Subcutaneous abdominal adipose tissue (tissue), 5 donors: ENCODE data around the gene NEDD4L.
"Not testable (repeated sequence)": the region's sequence is repeated elsewhere in the genome, so short reads cannot be mapped to it uniquely, and the experiment has no call there.

Experiments
- H3K27ac ChIP-seq: one replicate; pipeline ENCODE4 v1.7.0; 2013; ENCODE audit warnings: low read depth, mild to moderate bottlenecking, inconsistent platforms, low read length, moderate library complexity
- H3K27me3 ChIP-seq, 5 donors: one replicate each; pipeline ENCODE4 v1.7.0; 2013; ENCODE audit warnings: low read length in 5 of 5, inconsistent platforms in 1 of 5; ENCODE audit not compliant: control insufficient read depth in 5 of 5, insufficient read depth in 4 of 5
- H3K36me3 ChIP-seq, 5 donors: one replicate each; pipeline ENCODE4 v1.7.0; 2013; ENCODE audit warnings: low read length in 5 of 5; ENCODE audit not compliant: control insufficient read depth in 5 of 5, insufficient read depth in 5 of 5
- H3K4me1 ChIP-seq, 5 donors: one replicate each; pipeline ENCODE4 v1.7.0; 2013; ENCODE audit warnings: low read length in 5 of 5, mild to moderate bottlenecking in 3 of 5, moderate library complexity in 1 of 5; ENCODE audit not compliant: control insufficient read depth in 5 of 5, insufficient read depth in 5 of 5
- H3K4me3 ChIP-seq, 5 donors: one replicate each; pipeline ENCODE4 v1.7.0; 2013; ENCODE audit warnings: low read length in 5 of 5, low read depth in 1 of 5
- H3K9ac ChIP-seq, 5 donors: one replicate each; pipeline ENCODE4 v1.7.0; 2013; ENCODE audit warnings: low read length in 5 of 5, mild to moderate bottlenecking in 4 of 5, moderate library complexity in 3 of 5
- H3K9me3 ChIP-seq, 5 donors: one replicate each; pipeline ENCODE4 v1.7.0; 2013; ENCODE audit warnings: low read length in 5 of 5; ENCODE audit not compliant: control insufficient read depth in 5 of 5
- donor health status: healthy.
- donor health status: healthy.
- donor health status: healthy.
- donor health status: healthy.
- donor health status: healthy.

NEDD4L gene

GRCh38 chr18:58043491-58044369 lies at the start of gene NEDD4L:
Gene NEDD4L (plus strand): TSS chr18:58044226. CDS start chr18:58044661, 435 bp downstream.
- no peaks in the 10 kb centered on the region for H3K36me3 ChIP-seq
- H3K27me3 ChIP-seq: no peaks in the 10 kb centered on the region
- peak within 1 kb of the TSS; percentile 77 to 91 (median 85) for H3K4me3 ChIP-seq
- no peaks in the 10 kb centered on the region for H3K9me3 ChIP-seq
- peak within 1 kb of the TSS; percentile 81 for H3K27ac ChIP-seq
- H3K9ac ChIP-seq: peak within 1 kb of the TSS; percentile 48 to 82 (median 79)
- peaks cover 0 to 45% (median 40%) of the 10 kb centered on the region in 5 donors for H3K4me1 ChIP-seq

GRCh38 chr18:57995331-57995730 lies 48.7 kb upstream of the NEDD4L start:
- Histone ChIP-seq H3K27me3 (no peaks in the 10 kb centered on the region), H3K36me3 (no peaks in the 10 kb centered on the region), H3K4me3 (no peak overlapping the region), H3K9me3 (peaks cover 0 to 4% (median 0%) of the 10 kb centered on the region in 5 donors), H3K4me1 (no peaks in the 10 kb centered on the region), H3K9ac (no peak overlapping the region), H3K27ac (no peak overlapping the region)

GRCh38 chr18:57996894-57997293 lies 47.1 kb upstream of the NEDD4L start:
- not testable (repeated sequence) for H3K27me3 ChIP-seq, H3K9me3 ChIP-seq, H3K9ac ChIP-seq, H3K27ac ChIP-seq, H3K4me1 ChIP-seq, H3K4me3 ChIP-seq, H3K36me3 ChIP-seq

- peaks cover 0 to 4% (median 0%) of the 10 kb centered on the region in 5 donors for H3K9me3 ChIP-seq
- no peak overlapping the region for H3K4me3 ChIP-seq
- H3K9ac ChIP-seq: no peak overlapping the region
- no peaks in the 10 kb centered on the region for H3K4me1 ChIP-seq
- H3K27ac ChIP-seq: no peak overlapping the region
- H3K27me3 ChIP-seq: no peaks in the 10 kb centered on the region
- H3K36me3 ChIP-seq: no peaks in the 10 kb centered on the region
Observed at GRCh38 chr18:57997820-57998219, 46.2 kb upstream of the NEDD4L start.

GRCh38 chr18:57998461-57998860 lies 45.6 kb upstream of the NEDD4L start:
- H3K9ac ChIP-seq: no peak overlapping the region
- H3K27me3 ChIP-seq: no peaks in the 10 kb centered on the region
- no peak overlapping the region for H3K4me3 ChIP-seq
- no peaks in the 10 kb centered on the region for H3K4me1 ChIP-seq
- H3K36me3 ChIP-seq: no peaks in the 10 kb centered on the region
- no peak overlapping the region for H3K27ac ChIP-seq
- H3K9me3 ChIP-seq: peaks cover 0 to 4% (median 0%) of the 10 kb centered on the region in 5 donors

- Histone ChIP-seq H3K4me1 (peaks cover 0 to 6% (median 5%) of the 10 kb centered on the region in 5 donors), H3K4me3 (no peak overlapping the region), H3K27me3 (no peaks in the 10 kb centered on the region), H3K27ac (no peak overlapping the region), H3K36me3 (no peaks in the 10 kb centered on the region), H3K9ac (no peak overlapping the region), H3K9me3 (peaks cover 0 to under 1% (median 0%) of the 10 kb centered on the region in 5 donors)
Observed at GRCh38 chr18:58004317-58004716, 39.7 kb upstream of the NEDD4L start.

GRCh38 chr18:58005011-58005410 lies 39.0 kb upstream of the NEDD4L start:
- Histone ChIP-seq H3K27ac (no peak overlapping the region), H3K4me3 (no peak overlapping the region), H3K4me1 (peaks cover 0 to 10% (median 7%) of the 10 kb centered on the region in 5 donors), H3K36me3 (no peaks in the 10 kb centered on the region), H3K27me3 (no peaks in the 10 kb centered on the region), H3K9me3 (no peaks in the 10 kb centered on the region), H3K9ac (no peak overlapping the region)

- Histone ChIP-seq H3K9ac (no peak overlapping the region), H3K27me3 (no peaks in the 10 kb centered on the region), H3K9me3 (no peaks in the 10 kb centered on the region), H3K36me3 (no peaks in the 10 kb centered on the region), H3K4me1 (peaks cover 0 to 10% (median 7%) of the 10 kb centered on the region in 5 donors), H3K4me3 (no peak overlapping the region), H3K27ac (no peak overlapping the region)
Observed at GRCh38 chr18:58005885-58006523, 38.0 kb upstream of the NEDD4L start.

GRCh38 chr18:58009166-58009565 lies 34.9 kb upstream of the NEDD4L start:
- Histone ChIP-seq H3K27me3 (no peaks in the 10 kb centered on the region), H3K36me3 (no peaks in the 10 kb centered on the region), H3K9ac (no peak overlapping the region), H3K27ac (no peak overlapping the region), H3K4me1 (peaks cover 0 to 10% (median 7%) of the 10 kb centered on the region in 5 donors), H3K9me3 (no peaks in the 10 kb centered on the region), H3K4me3 (no peak overlapping the region)

- H3K27ac ChIP-seq: no peak overlapping the region
- H3K4me1 ChIP-seq: peaks cover 0 to 10% (median 7%) of the 10 kb centered on the region in 5 donors
- H3K4me3 ChIP-seq: no peak overlapping the region
- H3K27me3 ChIP-seq: no peaks in the 10 kb centered on the region
- no peaks in the 10 kb centered on the region for H3K36me3 ChIP-seq
- H3K9ac ChIP-seq: no peak overlapping the region
- H3K9me3 ChIP-seq: peaks cover 0 to 2% (median 0%) of the 10 kb centered on the region in 5 donors
Observed at GRCh38 chr18:58010265-58010664, 33.8 kb upstream of the NEDD4L start.
